HG03039 (cell line): ENCODE measurements around the gene DOK5.

Source experiments
- ATAC-seq: cut with Tn5 transposase; IDR thresholded peaks from one replicate; pipeline ENCODE4 v1.9.1; 2021; ENCODE audit warnings: mild to moderate bottlenecking, moderate library complexity; ENCODE audit not compliant: unreplicated experiment

DOK5 gene

DNA sequence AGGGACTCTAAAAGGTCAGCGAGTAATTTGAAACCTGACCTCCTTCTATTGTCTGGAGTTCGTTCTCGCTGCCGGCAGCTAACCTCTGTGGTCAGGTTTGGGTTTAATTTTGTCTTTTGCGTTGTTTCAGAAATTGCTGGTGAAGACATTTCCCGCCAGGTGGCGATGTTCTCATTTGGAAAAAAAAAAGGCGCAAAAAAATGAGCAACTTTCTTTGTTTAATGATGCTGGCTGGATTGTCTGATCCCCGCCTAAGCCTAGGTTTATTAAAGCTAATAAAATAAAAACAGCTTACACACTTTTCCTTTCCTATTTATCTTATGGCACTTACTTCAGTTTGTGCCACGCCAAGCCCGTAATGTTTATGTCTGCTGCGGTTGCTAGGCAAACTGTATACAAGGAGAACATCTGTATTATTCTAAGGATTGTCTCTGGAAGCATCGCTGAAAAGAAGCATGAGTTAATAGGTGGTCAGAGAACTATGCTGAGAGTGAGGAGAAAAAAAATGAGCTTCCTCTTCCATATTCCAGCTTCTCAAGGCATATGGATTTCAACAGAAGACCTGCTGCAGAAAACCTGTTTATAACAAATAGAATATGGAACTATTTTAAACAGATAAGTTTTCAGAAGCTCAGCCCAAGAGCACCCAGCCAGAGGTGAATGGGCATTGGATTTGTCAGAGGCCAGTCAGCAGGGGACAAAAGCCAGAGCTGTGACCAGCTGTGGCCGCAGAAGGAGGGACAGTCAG, 205.7 kb downstream of the DOK5 start:
- no peak for ATAC-seq

DNA sequence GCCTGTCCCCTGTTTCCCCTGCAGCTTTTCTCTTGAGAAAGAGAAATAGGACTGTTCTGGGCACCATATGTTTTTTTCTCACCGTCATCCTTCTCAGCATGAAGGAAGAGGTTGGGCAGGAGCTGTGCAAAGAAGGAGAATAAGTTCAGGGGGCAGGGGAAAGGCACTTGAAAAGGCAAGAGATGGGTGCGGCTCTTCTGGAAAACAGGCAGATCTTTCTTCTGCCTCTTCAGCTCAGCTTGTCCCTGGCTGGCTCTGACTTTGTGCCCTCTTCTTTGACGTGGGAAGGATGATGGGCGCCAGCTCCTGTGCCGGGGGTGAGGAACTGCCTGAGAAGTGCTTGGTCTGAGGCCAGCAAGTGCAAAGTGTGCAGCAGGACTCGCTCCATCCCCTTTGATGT, 206.5 kb downstream of the DOK5 start:
- ATAC-seq, result no peak

- no peak for ATAC-seq
Observed at GRCh38 chr20:54688476-54688875, 213.1 kb downstream of the DOK5 start.

GRCh38 chr20:54690323-54690722, 214.9 kb downstream of the DOK5 start:
- ATAC-seq, result no peak

GRCh38 chr20:54691327-54691726, 215.9 kb downstream of the DOK5 start:
- no peak for ATAC-seq

- no peak for ATAC-seq
Observed at GRCh38 chr20:54692168-54692887, 216.9 kb downstream of the DOK5 start.

- ATAC-seq, result no peak
Observed at GRCh38 chr20:54694516-54694915, 219.1 kb downstream of the DOK5 start.

DNA sequence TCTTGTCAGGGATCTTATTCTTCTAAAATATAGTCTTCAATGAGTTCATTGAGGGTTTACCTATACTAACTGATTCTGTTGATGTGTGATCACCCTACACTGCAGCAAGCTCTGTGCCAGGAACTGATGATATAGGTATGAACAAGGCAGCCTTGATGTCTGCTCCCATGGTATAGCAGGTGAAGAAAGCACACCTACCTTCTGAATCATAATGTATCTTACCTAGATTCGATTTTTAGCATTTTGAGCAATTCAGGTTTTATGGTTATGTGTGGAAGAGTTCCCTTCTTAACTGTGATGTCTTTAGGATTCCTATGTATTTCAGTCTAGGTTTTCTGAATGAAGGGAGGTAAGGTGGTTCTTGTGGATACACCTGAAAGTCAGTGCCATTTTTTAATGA, 223.0 kb downstream of the DOK5 start:
- no peak for ATAC-seq
